OCI-LY3 (cell line): ENCODE data around the gene VGLL3.
"Not testable (repeated sequence)": the region's sequence is repeated elsewhere in the genome, so short reads cannot be mapped to it uniquely, and the experiment has no call there.

Experiments
- H2AFZ ChIP-seq: fragments of 200-600, 300-600 bp; shearing (Covaris generic); 2 replicates; pipeline ENCODE4 v1.6.0; 2014; ENCODE audit warnings: antibody characterized with exemption, low read depth, low read length
- H3K27ac ChIP-seq: fragments of 200-600, 300-600 bp; sonication (generic); 2 replicates; pipeline ENCODE4 v1.5.1; 2014; ENCODE audit warnings: mild to moderate bottlenecking, low read length, moderate library complexity, mixed read lengths
- H3K27me3 ChIP-seq: fragments of 200-600, 300-600 bp; sonication (generic); 2 replicates; pipeline ENCODE4 v1.6.1; 2014; ENCODE audit warnings: low read depth, low read length, mixed read lengths
- H3K36me3 ChIP-seq: fragments of 200-600, 300-600 bp; sonication (generic); replicated peaks from 2 replicates; pipeline ENCODE3; 2014; ENCODE audit warnings: low read depth, low read length, mixed read lengths
- H3K4me1 ChIP-seq: fragments of 300-600, 200-600 bp; sonication (generic); 2 replicates; pipeline ENCODE4 v1.6.1; 2014; ENCODE audit warnings: low read length, mixed read lengths
- H3K4me2 ChIP-seq: fragments of 200-600, 300-600 bp; sonication (generic); 2 replicates; pipeline ENCODE4 v1.6.1; 2014; ENCODE audit warnings: low read length, mixed read lengths
- H3K4me3 ChIP-seq: fragments of 300-600, 200-600 bp; sonication (generic); 2 replicates; pipeline ENCODE4 v1.5.1; 2014; ENCODE audit warnings: antibody characterized with exemption, mild to moderate bottlenecking, low read length, moderate library complexity
- H3K79me2 ChIP-seq: fragments of 300-600, 200-600 bp; shearing (Covaris generic); 2 replicates; pipeline ENCODE4 v1.6.1; 2014; ENCODE audit warnings: mild to moderate bottlenecking, low read length, mixed read lengths
- H3K9ac ChIP-seq: fragments of 300-600, 200-600 bp; shearing (Covaris generic); 2 replicates; pipeline ENCODE4 v1.6.0; 2014; ENCODE audit warnings: mild to moderate bottlenecking, low read length, moderate library complexity
- H3K9me3 ChIP-seq: fragments of 200-600, 300-600 bp; shearing (Covaris generic); 2 replicates; pipeline ENCODE4 v1.6.1; 2014; ENCODE audit warnings: low read length, mixed read lengths; ENCODE audit not compliant: insufficient read depth
- H4K20me1 ChIP-seq: fragments of 200-600, 300-600 bp; sonication (generic); 2 replicates; pipeline ENCODE4 v1.6.1; 2016; ENCODE audit warnings: low read length, mixed read lengths; ENCODE audit not compliant: insufficient read depth
- EZH2phosphoT487 ChIP-seq: fragments of 200-600 bp; shearing (Covaris generic); IDR thresholded peaks from 2 replicates; pipeline ENCODE4 v1.6.1; 2018; ENCODE audit warnings: antibody characterized with exemption, mixed run types, low read depth
- TF ChIP-seq, protein P1 (sequence below): fragments of 200-600, 300-600 bp; sonication (generic); IDR thresholded peaks from 2 replicates; pipeline ENCODE4 v1.5.1; 2014; ENCODE audit warnings: antibody characterized with exemption, low read length, low read depth

VGLL3 gene

DNA sequence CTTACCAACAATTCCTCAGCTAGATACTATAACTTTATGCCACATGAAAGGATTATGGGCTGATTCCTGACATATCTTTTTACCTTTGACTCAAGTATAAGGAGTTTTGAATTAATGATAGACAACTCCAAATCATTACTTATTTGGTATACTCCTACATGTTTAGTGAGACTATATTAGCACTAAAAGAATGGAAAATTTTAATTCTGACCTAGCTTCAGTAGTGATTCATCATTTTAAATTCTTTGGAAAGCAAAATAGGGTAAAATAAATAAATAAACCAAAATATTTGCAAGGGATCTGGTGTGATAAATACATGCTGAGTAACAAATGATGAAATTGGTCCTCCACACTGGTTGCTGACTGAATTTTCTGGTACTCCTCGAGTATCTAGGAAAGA is 42.3 kb upstream of the VGLL3 start:
- TF ChIP-seq EZH2phosphoT487, result no peak
- TF ChIP-seq, protein P1, sequence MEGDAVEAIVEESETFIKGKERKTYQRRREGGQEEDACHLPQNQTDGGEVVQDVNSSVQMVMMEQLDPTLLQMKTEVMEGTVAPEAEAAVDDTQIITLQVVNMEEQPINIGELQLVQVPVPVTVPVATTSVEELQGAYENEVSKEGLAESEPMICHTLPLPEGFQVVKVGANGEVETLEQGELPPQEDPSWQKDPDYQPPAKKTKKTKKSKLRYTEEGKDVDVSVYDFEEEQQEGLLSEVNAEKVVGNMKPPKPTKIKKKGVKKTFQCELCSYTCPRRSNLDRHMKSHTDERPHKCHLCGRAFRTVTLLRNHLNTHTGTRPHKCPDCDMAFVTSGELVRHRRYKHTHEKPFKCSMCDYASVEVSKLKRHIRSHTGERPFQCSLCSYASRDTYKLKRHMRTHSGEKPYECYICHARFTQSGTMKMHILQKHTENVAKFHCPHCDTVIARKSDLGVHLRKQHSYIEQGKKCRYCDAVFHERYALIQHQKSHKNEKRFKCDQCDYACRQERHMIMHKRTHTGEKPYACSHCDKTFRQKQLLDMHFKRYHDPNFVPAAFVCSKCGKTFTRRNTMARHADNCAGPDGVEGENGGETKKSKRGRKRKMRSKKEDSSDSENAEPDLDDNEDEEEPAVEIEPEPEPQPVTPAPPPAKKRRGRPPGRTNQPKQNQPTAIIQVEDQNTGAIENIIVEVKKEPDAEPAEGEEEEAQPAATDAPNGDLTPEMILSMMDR, result no peak
- no peaks in the 10 kb centered on the region for H3K36me3 ChIP-seq
- H3K9me3 ChIP-seq, result no peaks in the 10 kb centered on the region
- H3K4me3 ChIP-seq, result no peak overlapping the region
- H3K4me1 ChIP-seq, result no peaks in the 10 kb centered on the region
- no peak overlapping the region for H2AFZ ChIP-seq
- no peaks in the 10 kb centered on the region for H3K79me2 ChIP-seq
- H3K27ac ChIP-seq, result no peak overlapping the region
- H4K20me1 ChIP-seq, result no peaks in the 10 kb centered on the region
- no peak overlapping the region for H3K9ac ChIP-seq
- H3K4me2 ChIP-seq, result no peak overlapping the region
- H3K27me3 ChIP-seq, result no peaks in the 10 kb centered on the region

DNA sequence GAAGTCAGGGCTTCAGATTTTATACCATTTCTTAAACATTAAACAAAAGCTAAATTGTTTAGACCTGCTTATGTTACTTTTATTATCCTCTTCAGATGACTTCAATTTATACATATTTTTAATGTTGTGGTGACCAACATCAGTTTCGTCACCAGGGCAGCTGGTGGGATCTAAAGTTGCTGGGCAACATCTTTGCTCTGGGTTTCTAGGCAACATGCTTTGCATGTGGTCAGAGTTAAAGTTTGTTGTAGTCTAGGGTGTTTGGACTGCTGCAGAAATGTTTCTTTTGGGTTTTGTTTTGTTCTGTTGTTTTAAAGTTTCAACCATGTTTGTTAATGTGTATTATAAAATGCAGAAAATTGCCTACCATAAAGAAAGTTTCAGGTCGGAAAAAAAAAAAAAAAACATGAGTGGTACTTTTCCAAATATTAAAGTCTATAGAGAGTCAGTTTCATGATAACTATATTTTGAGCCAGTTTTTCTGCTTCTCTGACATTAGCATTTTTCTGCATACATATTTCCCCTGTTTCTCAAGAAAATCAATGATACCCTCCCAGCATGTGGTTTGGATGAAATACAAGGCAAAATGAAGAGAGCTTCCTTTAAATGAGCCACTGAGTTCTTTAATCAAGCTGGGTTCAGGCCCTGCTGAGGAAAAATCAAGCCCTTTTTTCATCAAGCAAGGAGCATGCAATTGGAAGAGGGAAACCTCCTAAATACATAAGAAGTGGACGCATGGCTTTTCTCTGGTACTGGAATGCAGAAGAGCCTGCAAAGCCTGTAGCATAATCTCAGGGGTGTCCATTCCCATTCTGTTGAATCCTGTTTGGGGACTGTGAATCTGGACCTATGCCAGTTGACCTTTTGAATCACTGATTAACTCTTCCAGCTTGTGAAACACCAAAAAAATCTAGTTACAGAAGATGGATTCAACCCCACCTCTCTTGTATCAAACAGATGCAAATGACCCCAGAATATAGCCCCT is 35.0 kb upstream of the VGLL3 start:
- Histone ChIP-seq H3K27ac (no peak overlapping the region), H2AFZ (no peak overlapping the region), H3K9ac (no peak overlapping the region), H3K36me3 (no peaks in the 10 kb centered on the region), H3K4me2 (no peak overlapping the region), H3K4me3 (no peak overlapping the region), H3K27me3 (no peaks in the 10 kb centered on the region), H3K79me2 (no peaks in the 10 kb centered on the region), H3K4me1 (no peaks in the 10 kb centered on the region), H3K9me3 (no peaks in the 10 kb centered on the region), H4K20me1 (no peaks in the 10 kb centered on the region)
- TF ChIP-seq EZH2phosphoT487, result no peak
- TF ChIP-seq, protein P1, result no peak

DNA sequence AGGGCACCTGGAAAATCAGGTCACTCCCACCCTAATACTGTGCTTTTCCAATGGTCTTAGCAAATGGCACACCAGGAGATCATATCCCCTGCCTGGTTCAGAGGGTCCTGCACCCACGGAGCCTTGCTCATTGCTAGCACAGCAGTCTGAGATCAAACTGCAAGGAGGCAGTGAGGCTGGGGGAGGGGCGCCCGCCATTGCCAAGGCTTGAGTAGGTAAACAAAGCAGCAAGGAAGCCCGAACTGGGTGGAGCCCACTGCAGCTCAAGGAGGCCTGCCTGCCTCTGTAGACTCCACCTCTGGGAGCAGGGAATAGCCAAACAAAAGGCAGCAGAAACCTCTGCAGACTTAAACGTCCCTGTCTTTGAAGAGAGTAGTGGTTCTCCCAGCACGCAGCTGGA is 26.4 kb upstream of the VGLL3 start:
- not testable (repeated sequence) for H3K4me1 ChIP-seq, H3K36me3 ChIP-seq, H4K20me1 ChIP-seq

DNA sequence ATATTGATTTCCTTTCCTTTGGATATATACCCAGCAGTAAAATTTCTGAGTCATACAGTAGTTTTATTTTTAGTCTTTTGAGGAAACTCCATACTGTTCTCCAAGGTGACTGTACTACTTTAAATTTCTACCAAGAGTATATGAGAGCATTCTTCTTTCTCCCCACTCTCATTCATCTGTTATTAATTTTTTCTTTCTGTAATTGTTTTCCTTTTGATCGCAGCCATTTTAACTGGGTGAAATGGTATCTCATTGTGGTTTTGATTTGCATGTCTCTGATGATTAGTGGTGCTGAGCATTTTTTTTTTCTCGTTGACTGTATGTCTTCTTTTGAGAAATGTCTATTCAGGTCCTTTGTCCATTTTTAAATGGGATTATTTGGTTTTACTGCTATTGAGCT is 18.3 kb upstream of the VGLL3 start:
- H3K4me2 ChIP-seq, result no peak overlapping the region
- no peak overlapping the region for H3K4me3 ChIP-seq
- no peak for TF ChIP-seq EZH2phosphoT487
- TF ChIP-seq, protein P1, result no peak
- H3K9me3 ChIP-seq, result no peaks in the 10 kb centered on the region
- H3K4me1 ChIP-seq, result no peaks in the 10 kb centered on the region
- H3K36me3 ChIP-seq, result no peaks in the 10 kb centered on the region
- H3K79me2 ChIP-seq, result no peaks in the 10 kb centered on the region
- H2AFZ ChIP-seq, result no peak overlapping the region
- H3K27me3 ChIP-seq, result no peaks in the 10 kb centered on the region
- H3K9ac ChIP-seq, result no peak overlapping the region
- H4K20me1 ChIP-seq, result no peaks in the 10 kb centered on the region
- no peak overlapping the region for H3K27ac ChIP-seq

More for the DNA sequence above, 26.4 kb upstream of the VGLL3 start:
- H3K9me3 ChIP-seq, H3K79me2 ChIP-seq, H2AFZ ChIP-seq, H3K27me3 ChIP-seq, H3K4me3 ChIP-seq, H3K4me2 ChIP-seq, H3K9ac ChIP-seq, H3K27ac ChIP-seq: not testable (repeated sequence)
